GM23338 (cell line): ENCODE measurements around the gene GRIN2A. TPM values are rescaled to one million over a fixed set of nuclear protein-coding genes. Genes with fewer than 3 reads are reported as not detected.

Experiments used
- ATAC-seq: fragments of 200-7000 bp; cut with Tn5 transposase; 3 replicates; pipeline ENCODE4 v1.9.1; 2020
- DNase-seq: peaks from one replicate; pipeline ENCODE4 v3.0.0-alpha.2; 2015; ENCODE audit warnings: low spot score
- H2AFZ ChIP-seq: fragments of 200-600 bp; sonication (generic); 2 replicates; pipeline ENCODE4 v1.8.0; 2016; ENCODE audit warnings: antibody characterized with exemption, mild to moderate bottlenecking, moderate library complexity
- H3F3A ChIP-seq: fragments of 200-600 bp; sonication (generic); replicated peaks from 2 replicates; pipeline ENCODE4 v1.8.0; 2017; ENCODE audit warnings: antibody characterized with exemption, mixed run types, low read depth
- H3K27ac ChIP-seq: fragments of 200-600 bp; sonication (generic); 2 replicates; pipeline ENCODE4 v1.6.1; 2016; ENCODE audit warnings: low read depth
- H3K27me3 ChIP-seq: fragments of 200-600 bp; sonication (generic); 2 replicates; pipeline ENCODE4 v1.8.0; 2016; ENCODE audit warnings: mild to moderate bottlenecking, mixed run types, moderate library complexity; ENCODE audit not compliant: insufficient read depth
- H3K36me3 ChIP-seq: fragments of 200-600 bp; sonication (generic); 2 replicates; pipeline ENCODE4 v1.8.0; 2016; ENCODE audit warnings: mild to moderate bottlenecking; ENCODE audit not compliant: insufficient read depth
- H3K4me1 ChIP-seq: fragments of 200-600 bp; sonication (generic); 2 replicates; pipeline ENCODE4 v1.8.0; 2016; ENCODE audit warnings: mild to moderate bottlenecking, moderate library complexity; ENCODE audit not compliant: insufficient read depth
- H3K4me2 ChIP-seq: fragments of 200-600 bp; sonication (generic); 2 replicates; pipeline ENCODE4 v1.7.1; 2017; ENCODE audit warnings: mixed run types
- H3K4me3 ChIP-seq: fragments of 200-600 bp; sonication (generic); 2 replicates; pipeline ENCODE4 v1.6.1; 2016; ENCODE audit warnings: mixed run types
- H3K79me2 ChIP-seq: fragments of 200-600 bp; sonication (generic); replicated peaks from 2 replicates; pipeline ENCODE4 v1.8.0; 2017; ENCODE audit warnings: mild to moderate bottlenecking; ENCODE audit not compliant: insufficient read depth
- H3K9me2 ChIP-seq: fragments of 200-600 bp; sonication (generic); 2 replicates; pipeline ENCODE4 v1.8.0; 2017; ENCODE audit not compliant: insufficient read depth
- H4K20me1 ChIP-seq: fragments of 200-600 bp; sonication (generic); replicated peaks from 2 replicates; pipeline ENCODE4 v1.8.0; 2017; ENCODE audit warnings: mild to moderate bottlenecking; ENCODE audit not compliant: insufficient read depth
- H3K27ac Mint-ChIP-seq: 2 replicates; pipeline ENCODE4 v1.8.0; 2020; ENCODE audit warnings: inconsistent platforms, mild to moderate bottlenecking, moderate library complexity, mixed read lengths
- H3K27me3 Mint-ChIP-seq: 3 replicates; pipeline ENCODE4 v1.8.0; 2022; ENCODE audit warnings: low read depth, mild to moderate bottlenecking, moderate library complexity, mixed read lengths, inconsistent platforms; ENCODE audit not compliant: insufficient read depth, poor library complexity
- H3K36me3 Mint-ChIP-seq: 3 replicates; pipeline ENCODE4 v1.8.0; 2021; ENCODE audit warnings: low read depth, mild to moderate bottlenecking, inconsistent platforms, moderate library complexity, mixed read lengths
- H3K4me1 Mint-ChIP-seq: 3 replicates; pipeline ENCODE4 v1.8.0; 2020; ENCODE audit warnings: mild to moderate bottlenecking, inconsistent platforms, mixed read lengths
- H3K4me3 Mint-ChIP-seq: 3 replicates; pipeline ENCODE4 v1.8.0; 2021; ENCODE audit warnings: moderate library complexity, mild to moderate bottlenecking, inconsistent platforms, mixed read lengths
- H3K9me3 Mint-ChIP-seq: 3 replicates; pipeline ENCODE4 v1.8.0; 2020; ENCODE audit warnings: moderate library complexity, mild to moderate bottlenecking, inconsistent platforms, mixed read lengths
- CREB1 ChIP-seq: fragments of 250-450 bp; sonication (Bioruptor Pico); IDR thresholded peaks from 2 replicates; pipeline ENCODE4 v1.5.0; 2020; ENCODE audit warnings: low read depth, mild to moderate bottlenecking, moderate library complexity
- CTCF ChIP-seq, 2 experiments: fragments of 200-600 bp in 1 of 2; sonication (generic) in 1 of 2; conservative IDR thresholded peaks; 2 replicates each; pipeline versions ENCODE4 v1.5.1 to v1.6.1; 2016 to 2017; ENCODE audit warnings: antibody characterized with exemption in 2 of 2, low read depth in 2 of 2, mild to moderate bottlenecking in 2 of 2, moderate library complexity in 1 of 2
- ETS1 ChIP-seq: IDR thresholded peaks from 2 replicates; pipeline ENCODE4 v1.6.1; 2016; ENCODE audit warnings: antibody characterized with exemption
- EZH2 ChIP-seq: fragments of 200-600 bp; sonication (generic); IDR thresholded peaks from one replicate; pipeline ENCODE4 v1.8.0; 2017; ENCODE audit warnings: antibody characterized with exemption, mild to moderate bottlenecking, low read depth; ENCODE audit not compliant: unreplicated experiment
- EZH2phosphoT487 ChIP-seq: fragments of 200-600 bp; sonication (generic); IDR thresholded peaks from one replicate; pipeline ENCODE4 v1.8.1; 2018; ENCODE audit warnings: antibody characterized with exemption; ENCODE audit not compliant: unreplicated experiment
- JUNB ChIP-seq: IDR thresholded peaks from one replicate; pipeline ENCODE4 v1.6.1; 2016; ENCODE audit warnings: antibody characterized with exemption; ENCODE audit not compliant: unreplicated experiment
- NANOG ChIP-seq: IDR thresholded peaks from 2 replicates; pipeline ENCODE4 v1.6.1; 2016; ENCODE audit warnings: antibody characterized with exemption, borderline replicate concordance
- POLR2AphosphoS5 ChIP-seq: IDR thresholded peaks from 2 replicates; pipeline ENCODE4 v1.6.1; 2016; ENCODE audit warnings: antibody characterized with exemption, low read depth
- REST ChIP-seq: IDR thresholded peaks from one replicate; pipeline ENCODE4 v1.6.1; 2018; ENCODE audit warnings: antibody characterized with exemption; ENCODE audit not compliant: unreplicated experiment
- STAT1 ChIP-seq: IDR thresholded peaks from one replicate; pipeline ENCODE4 v1.6.1; 2016; ENCODE audit warnings: antibody characterized with exemption; ENCODE audit not compliant: unreplicated experiment
- ZNF114 ChIP-seq: fragments of 250-450 bp; sonication (Bioruptor Pico); IDR thresholded peaks from 2 replicates; pipeline ENCODE4 v1.5.0; 2020; ENCODE audit warnings: mild to moderate bottlenecking, moderate library complexity
- ZNF331 ChIP-seq: fragments of 250-450 bp; sonication (Bioruptor Pico); IDR thresholded peaks from 2 replicates; pipeline ENCODE4 v1.5.0; 2020; ENCODE audit warnings: low read depth, mild to moderate bottlenecking, moderate library complexity
- polyA plus RNA-seq: library from polyadenylated mRNA; unstranded; fragments of >200 nt; fragmentation: Nextera tagmentation; extraction: Ambion mirVana; gene quantifications from 2 replicates; pipeline ENCODE4 v1.2.1, GENCODE V29; 2016
- total RNA-seq: library from RNA; depleted of rRNA; stranded (reverse); fragments of >200 nt; shearing (Covaris generic); gene quantifications from 2 replicates; pipeline ENCODE4 v1.2.3, GENCODE V29; 2014

Gene GRIN2A
- total and polyA plus RNA-seq, 2 experiments from 2014 or later, result 0.89 to 5.1 TPM

- TF ChIP-seq REST, result no peak
- TF ChIP-seq ZNF114 (CRISPR knock-in tag), result no peak
- no peak for TF ChIP-seq NANOG
These were observed 317.8 kb downstream of the GRIN2A start (continued) for GRCh38 chr16:9864461-9864860.

GRCh38 chr16:9862327-9862726 is 319.9 kb downstream of the GRIN2A start:
- no peak for DNase-seq
- no peak overlapping the region for H2AFZ ChIP-seq
- H3K27ac Mint-ChIP-seq, result no peak overlapping the region
- no peaks in the 10 kb centered on the region for H3F3A ChIP-seq
- H3K9me2 ChIP-seq, result 0 out of 2 replicates have a peak, but pooled peaks cover 8% of the 10 kb centered on the region
- H4K20me1 ChIP-seq, result no peaks in the 10 kb centered on the region
- H3K4me1 ChIP-seq, result no peaks in the 10 kb centered on the region
- no peaks in the 10 kb centered on the region for H3K79me2 ChIP-seq
- no peaks in the 10 kb centered on the region for H3K36me3 ChIP-seq
- no peaks in the 10 kb centered on the region for H3K27me3 ChIP-seq
- no peak overlapping the region for H3K4me3 Mint-ChIP-seq
- no peaks in the 10 kb centered on the region for H3K9me3 Mint-ChIP-seq
- H3K4me3 ChIP-seq, result no peak overlapping the region
- no peak for ATAC-seq
- peaks cover 4% of the 10 kb centered on the region for H3K27me3 Mint-ChIP-seq
- no peak overlapping the region for H3K27ac ChIP-seq
- no peak overlapping the region for H3K4me2 ChIP-seq
- H3K36me3 Mint-ChIP-seq, result no peaks in the 10 kb centered on the region
- peaks cover 2% of the 10 kb centered on the region; the same call in 1 of the 3 replicates for H3K4me1 Mint-ChIP-seq
- TF ChIP-seq STAT1 (no peak), CREB1 (CRISPR knock-in tag) (no peak), CTCF (conservative IDR thresholded peaks at IDR 0.05; ENCODE audit: low read depth in 2 of 2) (no peak), EZH2 (no peak), ZNF114 (CRISPR knock-in tag) (no peak), NANOG (no peak), REST (no peak), ETS1 (no peak), POLR2AphosphoS5 (no peak), ZNF331 (no peak), JUNB (no peak), EZH2phosphoT487 (no peak)
